HepG2 (cell line): ENCODE data around the gene MMS19. TPM values are rescaled to one million over a fixed set of nuclear protein-coding genes. Genes with fewer than 3 reads are reported as not detected.
A peak's percentile ranks its signal among the peaks of the same experiment; 100 is the strongest.

Source experiments
- ASH2L ChIP-seq: fragments of 300-600, 200-600 bp; sonication (generic); IDR thresholded peaks from 2 replicates; pipeline ENCODE4 v1.7.0; 2017; ENCODE audit warnings: low read depth, mild to moderate bottlenecking, moderate library complexity, mixed read lengths, low read length; ENCODE audit not compliant: insufficient read length
- BRCA1 ChIP-seq: sonication (generic); formaldehyde crosslinking; IDR thresholded peaks from 2 replicates; pipeline ENCODE4 v1.4.0; 2020; ENCODE audit warnings: missing genetic modification reagents
- CREB1 ChIP-seq, 2 experiments: fragments of 450-650 bp in 1 of 2; IDR thresholded peaks; 2 replicates each; pipeline ENCODE4 v1.6.1; 2016 to 2017; ENCODE audit warnings: control low read depth in 1 of 2, mild to moderate bottlenecking in 1 of 2, missing compliant biosample characterization in 1 of 2, missing genetic modification characterization in 1 of 2
- GPN1 ChIP-seq: sonication (generic); formaldehyde crosslinking; IDR thresholded peaks from 2 replicates; pipeline ENCODE4 v1.5.1; 2020; ENCODE audit warnings: missing genetic modification reagents, borderline replicate concordance
- PTBP1 ChIP-seq: fragments of 200-400 bp; formaldehyde crosslinking; IDR thresholded peaks from 2 replicates; pipeline ENCODE4 v1.6.1; 2018; ENCODE audit warnings: low read length, low read depth; ENCODE audit not compliant: poor library complexity, severe bottlenecking
- RFXANK ChIP-seq: IDR thresholded peaks from 2 replicates; pipeline ENCODE4 v1.6.1; 2016
- SMARCE1 ChIP-seq: fragments of 450-650 bp; IDR thresholded peaks from 2 replicates; pipeline ENCODE4 v1.6.1; 2017; ENCODE audit warnings: borderline replicate concordance
- SNAI1 ChIP-seq: sonication (generic); formaldehyde crosslinking; IDR thresholded peaks from 2 replicates; pipeline ENCODE4 v1.5.0; 2020; ENCODE audit warnings: mild to moderate bottlenecking, missing genetic modification reagents, borderline replicate concordance
- ZNF263 ChIP-seq: sonication (generic); formaldehyde crosslinking; IDR thresholded peaks from 2 replicates; pipeline ENCODE4 v1.4.0; 2020; ENCODE audit warnings: missing genetic modification reagents
- ZNF569 ChIP-seq: sonication (generic); formaldehyde crosslinking; IDR thresholded peaks from 2 replicates; pipeline ENCODE4 v1.5.0; 2020; ENCODE audit warnings: mild to moderate bottlenecking, missing genetic modification reagents, moderate library complexity, borderline replicate concordance
- ZNF644 ChIP-seq: IDR thresholded peaks from 2 replicates; pipeline ENCODE4 v1.6.1; 2016; ENCODE audit warnings: low read depth
- ZNF850 ChIP-seq: sonication (generic); formaldehyde crosslinking; conservative IDR thresholded peaks from 2 replicates; pipeline ENCODE4 v1.9.0; 2021; ENCODE audit warnings: mild to moderate bottlenecking, missing genetic modification reagents
- polyA plus RNA-seq, 8 experiments: library from polyadenylated mRNA; depleted of rRNA in 3 of 8; stranded (reverse) in 7 of 8; unstranded in 1 of 8; fragments of >200 nt; fragmentation: Illumina TruSeq in 4 of 8; extraction: Trizol in 4 of 8; gene quantifications; 2 replicates each; pipeline versions ENCODE4 v1.2.1 to v1.2.3, GENCODE V29; 2011 to 2016; ENCODE audit warnings: low read depth in 4 of 8, missing spikeins in 1 of 8, mixed read lengths in 1 of 8; ENCODE audit not compliant: insufficient read depth in 1 of 8
- total RNA-seq, 5 experiments: library from RNA; depleted of rRNA; stranded (reverse); fragments of >200 nt; fragmentation: Illumina TruSeq; extraction: Trizol; gene quantifications; 2 replicates each; pipeline ENCODE4 v1.2.3, GENCODE V29; 2016; ENCODE audit warnings: low read depth in 1 of 5
- TF ChIP-seq, protein P1 (sequence below), 2 experiments: fragments of 450-650 bp in 1 of 2; sonication (generic) in 1 of 2; formaldehyde crosslinking; IDR thresholded peaks; 2 replicates each; pipeline versions ENCODE4 v1.5.0 to v1.8.0; 2020 to 2022; ENCODE audit warnings: mild to moderate bottlenecking in 1 of 2, missing genetic modification reagents in 1 of 2
- TF ChIP-seq, protein P2 (sequence below): sonication (generic); formaldehyde crosslinking; IDR thresholded peaks from 2 replicates; pipeline ENCODE4 v1.4.0; 2020; ENCODE audit warnings: missing genetic modification reagents
- TF ChIP-seq, protein P3 (sequence below): sonication (generic); formaldehyde crosslinking; IDR thresholded peaks from 2 replicates; pipeline ENCODE4 v1.4.0; 2020; ENCODE audit warnings: mild to moderate bottlenecking, low read depth, missing genetic modification reagents
- TF ChIP-seq, protein P4 (sequence below): sonication (generic); formaldehyde crosslinking; IDR thresholded peaks from 2 replicates; pipeline ENCODE4 v1.4.0; 2020; ENCODE audit warnings: missing genetic modification reagents
- TF ChIP-seq, protein P5 (sequence below): IDR thresholded peaks from 2 replicates; pipeline ENCODE4 v1.6.1; 2016; ENCODE audit warnings: low read depth
- TF ChIP-seq, protein P6 (sequence below): sonication (generic); formaldehyde crosslinking; IDR thresholded peaks from 2 replicates; pipeline ENCODE4 v1.5.0; 2020; ENCODE audit warnings: mild to moderate bottlenecking, missing genetic modification reagents, borderline replicate concordance

MMS19 gene
- total and polyA plus RNA-seq, 2 of the 13 experiments (the other 11 are each of a cell fraction or from before 2014, with no cell fraction given) = 76.4 to 107 TPM

DNA sequence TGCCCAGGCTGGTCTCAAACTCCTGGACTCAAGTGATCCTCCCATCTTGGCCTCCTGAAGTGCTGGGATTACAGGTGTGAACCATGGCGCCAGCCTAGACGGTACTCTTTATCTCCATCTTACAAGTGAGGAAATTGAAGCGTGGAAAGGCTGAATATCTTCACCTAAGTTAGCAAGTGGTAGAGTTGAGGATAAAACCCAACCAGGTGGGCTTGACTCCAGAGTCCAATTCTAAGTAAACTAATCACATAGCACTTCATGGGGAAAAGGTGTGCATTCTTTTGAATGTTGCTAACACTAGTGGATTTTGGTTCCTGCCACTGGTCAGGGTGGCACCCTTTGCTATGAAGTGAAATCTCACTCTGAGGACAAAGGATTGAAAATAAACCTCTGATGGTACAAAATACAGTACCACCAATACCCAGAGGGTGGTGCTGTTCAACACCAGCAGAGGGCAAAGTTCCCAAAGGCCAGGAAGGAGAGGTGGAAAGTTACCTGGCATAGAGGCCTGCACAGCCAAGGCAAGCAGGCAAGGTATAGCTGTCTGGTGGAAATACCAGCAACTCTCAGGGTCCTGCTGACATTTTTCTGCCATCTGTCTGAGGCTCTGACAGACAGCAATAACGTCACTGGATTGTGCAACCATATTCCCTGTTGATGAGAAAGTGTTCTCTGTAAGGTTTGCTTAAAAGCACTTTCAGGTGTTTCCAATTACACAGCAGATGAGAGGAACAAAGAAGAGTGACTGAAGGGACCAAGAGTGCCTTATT, 34.7 kb downstream of the MMS19 start (continued):
- TF ChIP-seq, protein P1, sequence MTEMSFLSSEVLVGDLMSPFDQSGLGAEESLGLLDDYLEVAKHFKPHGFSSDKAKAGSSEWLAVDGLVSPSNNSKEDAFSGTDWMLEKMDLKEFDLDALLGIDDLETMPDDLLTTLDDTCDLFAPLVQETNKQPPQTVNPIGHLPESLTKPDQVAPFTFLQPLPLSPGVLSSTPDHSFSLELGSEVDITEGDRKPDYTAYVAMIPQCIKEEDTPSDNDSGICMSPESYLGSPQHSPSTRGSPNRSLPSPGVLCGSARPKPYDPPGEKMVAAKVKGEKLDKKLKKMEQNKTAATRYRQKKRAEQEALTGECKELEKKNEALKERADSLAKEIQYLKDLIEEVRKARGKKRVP (CRISPR knock-in tag; IDR thresholded peaks at IDR 0.05) = peak in 1 of 2 experiments; percentile 49; a peak in 1 of 4 replicates
- TF ChIP-seq CREB1 (IDR thresholded peaks at IDR 0.05) (peak; percentile 34; the same call in 1 of the 2 replicates), CREB1 (CRISPR knock-in tag; IDR thresholded peaks at IDR 0.05) (peak; percentile 64; the same call in 1 of the 2 replicates), BRCA1 (no peak), PTBP1 (no peak), ASH2L (no peak), SNAI1 (CRISPR knock-in tag) (no peak), ZNF644 (peak; percentile 22; the same call in 1 of the 2 replicates), ZNF850 (CRISPR knock-in tag) (no peak), RFXANK (CRISPR knock-in tag) (no peak), GPN1 (CRISPR knock-in tag) (no peak), ZNF569 (CRISPR knock-in tag) (no peak), SMARCE1 (no peak), ZNF263 (CRISPR knock-in tag) (no peak)
- TF ChIP-seq, protein P2, sequence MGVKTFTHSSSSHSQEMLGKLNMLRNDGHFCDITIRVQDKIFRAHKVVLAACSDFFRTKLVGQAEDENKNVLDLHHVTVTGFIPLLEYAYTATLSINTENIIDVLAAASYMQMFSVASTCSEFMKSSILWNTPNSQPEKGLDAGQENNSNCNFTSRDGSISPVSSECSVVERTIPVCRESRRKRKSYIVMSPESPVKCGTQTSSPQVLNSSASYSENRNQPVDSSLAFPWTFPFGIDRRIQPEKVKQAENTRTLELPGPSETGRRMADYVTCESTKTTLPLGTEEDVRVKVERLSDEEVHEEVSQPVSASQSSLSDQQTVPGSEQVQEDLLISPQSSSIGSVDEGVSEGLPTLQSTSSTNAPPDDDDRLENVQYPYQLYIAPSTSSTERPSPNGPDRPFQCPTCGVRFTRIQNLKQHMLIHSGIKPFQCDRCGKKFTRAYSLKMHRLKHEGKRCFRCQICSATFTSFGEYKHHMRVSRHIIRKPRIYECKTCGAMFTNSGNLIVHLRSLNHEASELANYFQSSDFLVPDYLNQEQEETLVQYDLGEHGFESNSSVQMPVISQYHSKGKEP = no peak
- TF ChIP-seq, protein P3, sequence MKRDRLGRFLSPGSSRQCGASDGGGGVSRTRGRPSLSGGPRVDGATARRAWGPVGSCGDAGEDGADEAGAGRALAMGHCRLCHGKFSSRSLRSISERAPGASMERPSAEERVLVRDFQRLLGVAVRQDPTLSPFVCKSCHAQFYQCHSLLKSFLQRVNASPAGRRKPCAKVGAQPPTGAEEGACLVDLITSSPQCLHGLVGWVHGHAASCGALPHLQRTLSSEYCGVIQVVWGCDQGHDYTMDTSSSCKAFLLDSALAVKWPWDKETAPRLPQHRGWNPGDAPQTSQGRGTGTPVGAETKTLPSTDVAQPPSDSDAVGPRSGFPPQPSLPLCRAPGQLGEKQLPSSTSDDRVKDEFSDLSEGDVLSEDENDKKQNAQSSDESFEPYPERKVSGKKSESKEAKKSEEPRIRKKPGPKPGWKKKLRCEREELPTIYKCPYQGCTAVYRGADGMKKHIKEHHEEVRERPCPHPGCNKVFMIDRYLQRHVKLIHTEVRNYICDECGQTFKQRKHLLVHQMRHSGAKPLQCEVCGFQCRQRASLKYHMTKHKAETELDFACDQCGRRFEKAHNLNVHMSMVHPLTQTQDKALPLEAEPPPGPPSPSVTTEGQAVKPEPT (CRISPR knock-in tag) = no peak
- TF ChIP-seq, protein P4, sequence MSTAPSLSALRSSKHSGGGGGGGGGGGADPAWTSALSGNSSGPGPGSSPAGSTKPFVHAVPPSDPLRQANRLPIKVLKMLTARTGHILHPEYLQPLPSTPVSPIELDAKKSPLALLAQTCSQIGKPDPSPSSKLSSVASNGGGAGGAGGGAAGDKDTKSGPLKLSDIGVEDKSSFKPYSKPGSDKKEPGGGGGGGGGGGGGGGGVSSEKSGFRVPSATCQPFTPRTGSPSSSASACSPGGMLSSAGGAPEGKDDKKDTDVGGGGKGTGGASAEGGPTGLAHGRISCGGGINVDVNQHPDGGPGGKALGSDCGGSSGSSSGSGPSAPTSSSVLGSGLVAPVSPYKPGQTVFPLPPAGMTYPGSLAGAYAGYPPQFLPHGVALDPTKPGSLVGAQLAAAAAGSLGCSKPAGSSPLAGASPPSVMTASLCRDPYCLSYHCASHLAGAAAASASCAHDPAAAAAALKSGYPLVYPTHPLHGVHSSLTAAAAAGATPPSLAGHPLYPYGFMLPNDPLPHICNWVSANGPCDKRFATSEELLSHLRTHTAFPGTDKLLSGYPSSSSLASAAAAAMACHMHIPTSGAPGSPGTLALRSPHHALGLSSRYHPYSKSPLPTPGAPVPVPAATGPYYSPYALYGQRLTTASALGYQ = no peak
- TF ChIP-seq, protein P5, sequence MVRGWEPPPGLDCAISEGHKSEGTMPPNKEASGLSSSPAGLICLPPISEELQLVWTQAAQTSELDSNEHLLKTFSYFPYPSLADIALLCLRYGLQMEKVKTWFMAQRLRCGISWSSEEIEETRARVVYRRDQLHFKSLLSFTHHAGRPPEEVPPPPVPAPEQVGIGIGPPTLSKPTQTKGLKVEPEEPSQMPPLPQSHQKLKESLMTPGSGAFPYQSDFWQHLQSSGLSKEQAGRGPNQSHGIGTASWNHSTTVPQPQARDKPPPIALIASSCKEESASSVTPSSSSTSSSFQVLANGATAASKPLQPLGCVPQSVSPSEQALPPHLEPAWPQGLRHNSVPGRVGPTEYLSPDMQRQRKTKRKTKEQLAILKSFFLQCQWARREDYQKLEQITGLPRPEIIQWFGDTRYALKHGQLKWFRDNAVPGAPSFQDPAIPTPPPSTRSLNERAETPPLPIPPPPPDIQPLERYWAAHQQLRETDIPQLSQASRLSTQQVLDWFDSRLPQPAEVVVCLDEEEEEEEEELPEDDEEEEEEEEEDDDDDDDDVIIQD = peak; percentile 20; the same call in 1 of the 2 replicates
- TF ChIP-seq, protein P6, sequence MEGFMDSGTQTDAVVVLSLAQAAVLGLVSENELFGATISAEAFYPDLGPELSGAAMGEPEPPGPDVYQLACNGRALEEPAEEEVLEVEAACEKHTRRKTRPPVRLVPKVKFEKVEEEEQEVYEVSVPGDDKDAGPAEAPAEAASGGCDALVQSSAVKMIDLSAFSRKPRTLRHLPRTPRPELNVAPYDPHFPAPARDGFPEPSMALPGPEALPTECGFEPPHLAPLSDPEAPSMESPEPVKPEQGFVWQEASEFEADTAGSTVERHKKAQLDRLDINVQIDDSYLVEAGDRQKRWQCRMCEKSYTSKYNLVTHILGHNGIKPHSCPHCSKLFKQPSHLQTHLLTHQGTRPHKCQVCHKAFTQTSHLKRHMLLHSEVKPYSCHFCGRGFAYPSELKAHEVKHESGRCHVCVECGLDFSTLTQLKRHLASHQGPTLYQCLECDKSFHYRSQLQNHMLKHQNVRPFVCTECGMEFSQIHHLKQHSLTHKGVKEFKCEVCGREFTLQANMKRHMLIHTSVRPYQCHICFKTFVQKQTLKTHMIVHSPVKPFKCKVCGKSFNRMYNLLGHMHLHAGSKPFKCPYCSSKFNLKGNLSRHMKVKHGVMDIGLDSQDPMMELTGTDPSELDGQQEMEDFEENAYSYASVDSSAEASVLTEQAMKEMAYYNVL (CRISPR knock-in tag) = no peak
